GOT3 (cell line): ENCODE data around the gene SLC12A9.
"Not testable (repeated sequence)": the region's sequence is repeated elsewhere in the genome, so short reads cannot be mapped to it uniquely, and the experiment has no call there.

ENCODE experiments used
- DNase-seq: peaks from one replicate; lab custom pipeline; 2025; ENCODE audit warnings: mixed read lengths; lab: John Stamatoyannopoulos, UW

SLC12A9 gene

DNA sequence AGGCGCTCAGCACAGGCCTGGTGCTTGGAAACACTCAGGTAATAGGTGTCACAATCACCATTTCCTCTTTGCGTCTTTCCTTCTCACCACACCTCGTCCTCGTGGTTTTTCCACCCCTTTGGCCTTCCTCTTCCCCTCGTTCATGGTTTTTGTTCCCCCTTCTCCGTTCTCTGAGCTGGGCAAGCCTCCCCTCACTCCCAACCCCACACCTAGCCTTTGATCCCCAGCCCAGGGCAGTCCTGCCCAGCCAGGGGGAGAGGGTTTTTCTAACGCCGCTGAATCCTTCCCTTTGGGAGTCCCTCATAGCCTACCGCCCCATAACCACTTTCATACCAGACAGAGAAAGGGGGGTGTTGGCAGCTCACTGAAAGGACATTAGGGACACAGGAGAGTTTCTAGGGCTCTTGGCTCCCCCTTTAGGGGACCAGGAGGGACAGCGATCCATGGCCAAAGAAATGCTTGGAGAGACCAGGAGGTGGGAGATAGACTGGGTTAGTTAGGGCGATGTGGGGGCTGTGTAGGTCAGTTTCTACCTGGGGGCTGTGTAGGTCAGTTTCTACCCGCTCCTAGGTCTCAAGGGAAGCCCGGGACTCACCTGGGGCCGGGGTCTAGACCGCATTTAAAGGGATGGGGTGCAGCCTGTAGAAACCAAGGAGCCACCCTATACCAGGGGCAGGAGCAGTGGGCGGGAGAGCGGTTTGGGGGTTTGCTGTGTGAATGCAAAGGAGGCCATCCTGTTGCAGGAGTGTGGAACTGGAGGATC is 26.6 kb upstream of the SLC12A9 start:
- no peak for DNase-seq

DNA sequence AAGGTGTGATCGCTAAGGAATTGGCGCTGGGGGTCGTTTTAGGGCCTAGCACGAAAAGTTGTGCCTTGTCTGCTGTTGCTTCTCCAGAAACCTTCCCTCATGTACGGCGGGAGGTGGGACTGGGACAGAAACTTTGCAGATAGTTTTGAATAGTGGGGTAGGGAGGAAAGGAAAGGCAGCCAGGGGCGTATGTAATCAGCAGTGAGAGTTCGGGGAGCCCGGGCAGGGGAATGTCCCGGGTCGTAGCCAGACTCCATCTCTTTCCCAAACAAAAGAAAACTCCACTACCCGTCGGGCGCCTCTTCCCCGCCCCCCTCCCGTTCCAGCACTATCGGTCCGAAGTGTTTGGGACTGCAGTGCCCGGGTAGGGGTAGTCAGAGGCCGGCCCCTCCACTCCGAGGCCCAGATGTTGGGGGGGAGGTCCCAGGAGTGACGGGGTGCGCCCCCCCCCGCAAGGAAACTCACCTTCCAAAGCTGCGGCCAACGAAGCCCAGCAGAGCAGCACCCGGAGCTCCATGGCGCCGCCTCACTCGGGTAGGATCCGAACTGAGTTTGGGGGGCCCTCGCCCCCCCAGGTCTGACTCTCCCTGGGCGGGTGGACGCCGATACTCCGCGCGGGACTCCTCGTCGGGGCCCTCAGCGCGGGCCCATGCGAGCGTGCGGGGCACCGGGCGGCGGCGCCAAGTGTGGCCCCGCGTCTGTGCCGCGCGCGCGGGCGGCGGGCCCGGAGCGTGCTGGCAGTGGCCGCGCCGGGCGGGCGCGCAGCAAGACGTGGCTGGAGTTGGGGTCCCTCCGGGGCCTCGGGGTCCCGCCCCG is 25.8 kb upstream of the SLC12A9 start:
- no peak for DNase-seq

DNA sequence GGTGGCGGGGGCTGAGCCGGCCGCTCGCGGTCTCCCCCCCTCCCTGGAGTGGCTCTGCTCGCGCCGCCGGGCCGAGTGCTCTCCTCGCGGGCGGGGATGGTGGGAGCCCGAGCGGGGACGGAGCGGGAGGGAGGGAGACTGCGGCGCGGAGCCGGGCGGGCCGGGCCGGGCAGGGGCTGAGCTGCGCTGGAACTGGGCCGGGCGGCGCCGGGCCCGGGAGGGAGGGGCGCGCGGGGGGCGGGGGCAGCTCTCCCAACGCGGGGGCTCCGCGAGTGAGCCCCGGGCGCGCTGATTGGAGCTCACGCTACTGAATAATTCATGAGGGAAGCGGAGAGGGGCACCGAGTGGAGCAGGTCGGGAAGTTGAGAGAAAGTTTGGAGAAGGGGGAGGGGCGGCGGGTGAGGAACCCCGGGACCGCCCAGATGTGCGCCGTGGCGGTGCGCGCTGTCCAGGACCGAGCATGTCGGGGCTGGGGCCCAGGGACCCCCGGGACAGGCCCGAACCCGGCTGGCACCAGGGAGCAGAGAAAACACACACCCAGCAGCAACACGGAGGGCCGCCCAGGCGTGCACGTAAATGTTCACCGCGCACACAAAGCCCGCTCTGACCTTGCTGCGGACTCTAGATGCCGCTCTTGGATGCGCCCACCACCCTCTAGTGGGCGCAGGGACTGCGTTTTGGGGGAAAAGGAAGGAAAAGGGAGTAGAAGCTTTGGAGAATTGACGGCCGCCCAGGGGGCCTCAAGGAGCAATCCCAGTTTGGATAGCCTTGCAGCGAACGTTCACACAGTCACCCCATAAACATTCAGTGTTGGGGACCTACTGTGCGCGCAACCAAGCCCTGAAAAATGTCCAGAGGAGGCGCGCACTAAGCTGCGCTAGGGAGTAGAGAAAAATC is 24.9 kb upstream of the SLC12A9 start, which contains the start of gene EPHB4:
TSS of gene EPHB4 (minus strand) at position 194 of the 897 bp plus-strand sequence. CDS start 493 bp downstream, outside the sequence.
- DNase-seq, result no peak

DNA sequence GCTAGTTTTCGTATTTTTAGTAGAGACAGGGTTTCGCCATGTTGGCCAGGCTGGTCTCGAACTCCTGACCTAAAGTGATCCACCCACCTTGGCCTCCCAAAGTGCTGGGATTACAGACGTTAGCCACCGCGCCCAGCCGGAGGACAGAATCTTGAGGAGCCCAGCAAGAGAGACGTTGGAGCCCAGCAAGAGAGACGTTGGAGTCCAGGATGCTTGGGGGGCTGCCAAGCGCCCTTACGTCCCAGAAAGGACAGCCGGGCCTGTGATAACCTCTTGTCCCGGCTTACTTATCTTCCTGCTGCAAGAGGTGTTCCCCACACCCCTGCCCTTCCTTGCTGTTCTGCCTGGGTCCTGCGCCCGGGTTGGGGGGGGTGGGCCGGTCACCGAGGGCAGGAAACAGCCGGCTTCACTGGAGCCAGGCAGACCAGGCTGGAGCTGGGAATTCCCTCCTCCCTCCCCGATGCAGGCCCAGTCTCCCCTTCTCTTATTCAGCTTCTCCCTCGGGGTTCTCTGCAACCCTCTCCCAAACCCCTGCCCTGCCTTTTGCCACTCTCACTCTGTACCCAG is 23.3 kb upstream of the SLC12A9 start:
- no peak for DNase-seq

DNA sequence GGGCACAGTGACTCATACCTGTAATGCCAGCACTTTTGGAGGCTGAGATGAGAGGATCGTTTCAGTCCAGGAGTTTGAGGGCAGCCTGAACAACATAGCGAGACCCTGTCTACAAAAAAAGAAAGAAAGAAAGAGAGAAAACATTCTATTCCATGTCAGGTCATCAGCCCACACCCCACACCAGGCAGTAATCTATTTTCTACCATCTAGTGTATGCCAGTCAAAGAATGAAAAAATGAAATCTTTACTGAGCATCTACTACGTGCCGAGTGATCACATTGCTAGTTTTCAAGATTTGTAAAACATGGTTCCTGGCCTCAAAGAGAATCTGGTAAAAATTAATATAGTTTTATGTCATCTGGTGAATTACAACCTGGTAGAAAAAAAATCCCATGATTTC is 22.1 kb upstream of the SLC12A9 start:
- no peak for DNase-seq

DNA sequence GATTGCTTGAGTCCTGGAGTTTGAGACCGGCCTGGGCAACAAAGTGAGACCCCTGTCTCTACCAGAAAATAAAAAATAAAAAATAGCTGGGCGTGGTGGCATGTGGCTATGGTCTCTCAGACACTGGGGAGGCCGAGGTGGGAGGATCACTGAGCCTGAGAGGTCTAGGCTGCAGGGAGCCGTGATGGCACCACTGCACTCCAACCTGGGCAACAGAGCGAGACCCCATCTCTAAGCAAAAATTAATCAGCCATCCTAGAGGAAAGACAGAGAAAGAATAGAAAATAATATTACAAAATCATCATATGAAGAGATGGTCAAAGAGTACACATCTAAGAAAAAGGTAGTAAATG is 20.3 kb upstream of the SLC12A9 start:
- no peak for DNase-seq

DNA sequence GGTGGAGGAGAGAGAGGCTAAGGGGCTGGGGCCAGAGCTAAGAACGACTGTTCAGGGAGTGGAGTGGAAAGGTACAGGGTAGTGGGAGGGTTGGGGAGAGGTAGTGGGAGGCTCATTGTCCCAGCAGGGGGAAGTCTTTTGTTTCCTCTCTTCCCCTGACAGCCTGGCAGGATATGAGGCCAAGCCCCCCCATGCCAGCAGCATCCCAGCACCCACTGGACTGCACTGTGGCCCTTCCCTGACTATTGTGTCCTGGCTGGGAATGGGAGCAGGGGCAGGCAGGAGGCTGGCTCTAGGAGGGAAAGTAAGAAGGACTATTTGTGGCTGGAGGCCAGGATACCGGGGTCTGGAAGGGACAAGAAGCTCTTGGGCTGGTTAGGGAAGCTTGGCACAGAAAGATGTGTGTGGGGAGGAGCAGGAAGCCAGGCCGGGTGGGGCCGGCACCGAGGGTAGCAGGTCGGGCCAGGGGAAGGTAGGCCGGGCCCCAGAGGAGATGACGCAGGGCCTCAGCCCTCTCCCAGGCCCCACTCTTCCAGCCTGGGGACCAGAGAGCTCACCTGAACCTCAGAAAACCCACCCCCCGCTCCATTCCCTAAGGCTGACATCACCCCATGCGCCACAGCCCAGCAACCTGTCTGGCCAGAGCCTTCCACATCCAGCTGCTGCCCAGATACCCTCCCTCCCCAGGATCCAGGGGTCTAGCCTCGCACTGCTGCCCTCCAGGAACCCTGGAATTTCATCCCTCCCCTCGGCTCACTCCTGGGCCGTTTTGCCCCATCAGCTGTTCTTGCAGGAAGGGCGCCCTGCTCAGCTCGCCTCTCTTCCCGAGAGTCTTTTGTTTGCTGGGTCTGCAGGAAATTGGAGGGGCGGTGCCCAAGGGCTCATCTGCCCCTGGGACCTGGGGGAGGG is 16.4 kb upstream of the SLC12A9 start:
- DNase-seq, result no peak

DNA sequence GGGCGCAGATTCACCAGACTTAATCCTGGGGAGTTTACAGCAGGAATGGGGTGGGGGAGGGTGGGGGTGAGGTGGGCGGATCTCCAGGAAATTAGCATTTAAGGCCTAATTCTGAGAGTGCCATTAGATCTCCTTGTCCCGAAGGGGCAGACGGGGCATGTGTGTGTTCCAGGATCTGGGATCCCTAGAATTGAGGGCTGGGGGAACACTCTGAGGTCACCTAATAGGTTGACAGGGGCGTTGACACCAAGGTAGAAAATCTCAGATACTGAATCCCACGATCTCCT is 15.8 kb upstream of the SLC12A9 start:
- no peak for DNase-seq

DNA sequence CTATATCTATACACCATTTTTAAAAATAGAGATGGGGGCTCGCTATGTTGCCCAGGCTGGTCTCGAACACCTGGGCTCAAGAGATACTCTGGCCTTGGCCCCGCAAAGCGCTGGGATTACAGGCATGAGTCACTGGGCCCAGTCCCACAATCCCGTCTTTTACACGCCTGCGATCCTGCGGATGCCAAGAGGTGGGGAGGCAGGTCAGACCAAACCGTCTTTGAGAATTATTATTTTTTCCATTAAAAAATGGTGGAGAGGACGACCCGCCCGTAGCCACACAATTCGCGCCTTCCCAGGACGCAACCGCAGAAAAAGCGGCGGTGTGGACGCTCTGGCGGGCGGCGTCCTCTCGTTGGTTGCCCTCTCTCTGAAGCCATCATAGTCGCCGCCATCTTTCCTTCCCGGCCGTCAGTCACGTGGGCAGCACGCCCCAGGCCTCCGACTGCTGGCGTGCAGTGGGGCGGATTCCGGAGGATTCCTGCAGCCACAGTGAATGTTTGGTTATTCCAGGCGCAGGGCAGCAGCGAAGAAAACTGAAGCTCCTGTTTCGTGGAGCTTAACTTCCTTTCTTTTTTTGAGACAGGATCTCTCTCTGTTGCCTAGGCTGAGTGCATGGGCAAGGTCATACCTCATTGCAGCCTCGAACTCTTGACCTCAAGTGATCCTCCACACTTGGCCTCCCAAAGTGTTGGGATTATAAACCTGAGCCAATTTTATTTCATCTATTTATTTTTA is 15.2 kb upstream of the SLC12A9 start:
- DNase-seq, result peak; percentile 46

DNA sequence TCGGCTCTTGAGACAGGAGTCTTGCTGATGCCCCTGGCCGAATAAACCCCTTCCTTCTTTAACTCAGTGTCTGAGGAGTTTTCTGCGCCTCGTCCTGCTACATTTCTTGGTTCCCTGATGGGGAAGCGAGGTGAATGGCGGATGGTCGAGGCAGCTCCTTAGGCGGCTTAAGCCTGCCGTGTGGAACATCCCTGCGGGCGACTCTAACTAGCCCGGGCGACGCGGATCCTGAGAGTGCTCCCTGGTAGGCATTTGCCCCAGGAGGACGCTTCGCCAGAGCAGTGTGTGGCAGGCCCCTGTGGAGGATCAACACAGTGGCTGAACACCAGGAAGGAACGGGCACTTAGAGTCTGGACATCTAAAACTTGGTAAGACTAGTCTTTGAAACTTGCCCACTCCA is 13.2 kb upstream of the SLC12A9 start:
- no peak for DNase-seq

DNA sequence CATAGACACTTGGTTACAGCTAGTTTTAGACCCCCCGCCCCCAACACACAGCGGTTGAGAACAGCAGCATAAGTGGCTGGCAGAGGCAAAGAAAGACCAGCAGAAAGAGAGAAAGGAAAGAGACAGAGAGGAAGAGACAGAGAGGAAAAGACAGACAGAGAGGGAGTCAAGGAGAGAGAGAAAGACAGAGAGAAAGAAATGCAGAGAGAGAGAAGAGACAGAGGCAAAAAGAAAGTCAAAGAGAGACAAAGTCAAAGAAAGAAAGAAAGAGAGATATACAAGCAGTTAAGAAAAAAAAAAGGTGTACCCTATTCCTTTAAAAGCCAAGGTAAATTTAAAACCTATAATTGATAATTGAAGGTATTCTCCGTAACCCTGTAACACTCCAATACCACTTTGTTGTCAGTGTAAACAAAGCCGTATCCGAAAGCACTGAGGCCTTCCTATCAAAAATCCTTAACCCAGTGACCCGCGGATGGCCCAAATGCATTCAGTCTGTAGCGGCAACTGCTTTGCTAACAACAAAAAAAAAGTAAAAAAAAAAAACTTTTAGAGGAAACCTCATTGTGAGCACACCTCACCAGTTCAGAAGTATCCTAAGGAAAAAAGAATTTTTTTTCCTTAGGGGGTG is 11.9 kb upstream of the SLC12A9 start:
- no peak for DNase-seq

DNA sequence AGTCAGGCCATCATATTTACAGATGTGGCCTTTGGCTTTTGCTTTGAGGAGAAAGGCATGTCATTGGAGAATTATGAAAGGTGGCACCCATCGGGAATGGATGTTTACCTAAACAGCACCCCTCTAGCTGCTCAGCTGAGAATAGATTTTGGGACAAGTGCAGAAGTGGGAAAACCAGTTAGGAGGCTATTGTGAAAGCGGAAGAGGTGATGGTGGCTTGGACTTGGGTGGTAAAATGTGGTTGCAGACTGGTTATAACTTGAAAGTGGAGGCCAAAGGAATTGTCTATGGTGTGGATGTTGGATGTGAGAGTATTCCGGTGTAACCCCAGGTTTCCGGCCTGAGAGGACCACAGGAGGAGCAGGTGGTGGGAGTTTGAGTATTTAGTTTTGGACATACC is 5.2 kb upstream of the SLC12A9 start:
- no peak for DNase-seq

DNA sequence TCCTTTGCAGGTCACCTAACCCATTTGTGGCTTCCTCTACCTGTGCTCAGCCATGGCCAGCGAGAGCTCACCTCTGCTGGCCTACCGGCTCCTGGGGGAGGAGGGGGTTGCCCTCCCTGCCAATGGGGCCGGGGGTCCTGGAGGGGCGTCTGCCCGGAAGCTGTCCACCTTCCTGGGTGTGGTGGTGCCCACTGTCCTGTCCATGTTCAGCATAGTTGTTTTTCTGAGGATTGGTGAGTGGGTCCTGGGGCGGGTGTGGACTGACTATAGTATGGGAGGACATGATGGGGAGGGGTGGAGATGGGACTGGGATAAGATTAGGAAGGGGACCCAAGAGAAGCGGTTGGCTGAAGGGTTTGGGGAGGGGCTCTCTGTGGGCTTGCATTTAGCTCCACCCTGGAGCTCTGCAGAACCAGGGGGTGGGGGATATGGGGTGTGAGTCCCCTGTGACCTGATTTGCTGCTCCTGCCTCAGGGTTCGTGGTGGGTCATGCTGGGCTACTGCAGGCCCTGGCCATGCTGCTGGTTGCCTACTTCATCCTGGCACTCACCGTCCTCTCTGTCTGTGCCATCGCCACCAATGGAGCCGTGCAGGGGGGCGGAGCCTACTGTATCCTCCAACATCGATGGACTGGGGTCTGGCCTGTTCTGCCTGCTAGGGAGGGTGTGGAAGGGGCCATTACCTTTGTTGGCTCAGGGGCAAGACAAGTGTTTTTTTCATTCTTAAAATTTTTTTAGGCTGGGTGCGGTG is 1.8 kb downstream of the SLC12A9 start:
- no peak for DNase-seq

DNA sequence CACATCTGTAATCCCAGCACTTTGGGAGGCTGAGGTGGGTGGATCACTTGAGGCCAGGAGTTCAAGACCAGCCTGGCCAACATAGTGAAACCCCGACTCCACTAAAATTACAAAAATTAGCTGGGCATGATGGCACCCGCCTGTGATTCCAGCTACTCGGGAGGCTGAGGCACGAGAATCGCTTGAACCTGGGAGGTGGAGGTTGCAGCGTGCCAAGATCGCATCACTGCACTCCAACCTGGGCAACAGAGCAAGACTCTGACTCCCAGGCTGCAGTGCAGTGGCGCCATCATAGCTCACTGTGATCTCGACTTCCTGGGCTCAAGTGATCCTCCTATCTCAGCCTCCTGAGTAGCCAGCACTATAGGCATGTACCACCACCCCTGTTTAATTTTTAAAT is 2.4 kb downstream of the SLC12A9 start:
- DNase-seq, result not testable (repeated sequence)

DNA sequence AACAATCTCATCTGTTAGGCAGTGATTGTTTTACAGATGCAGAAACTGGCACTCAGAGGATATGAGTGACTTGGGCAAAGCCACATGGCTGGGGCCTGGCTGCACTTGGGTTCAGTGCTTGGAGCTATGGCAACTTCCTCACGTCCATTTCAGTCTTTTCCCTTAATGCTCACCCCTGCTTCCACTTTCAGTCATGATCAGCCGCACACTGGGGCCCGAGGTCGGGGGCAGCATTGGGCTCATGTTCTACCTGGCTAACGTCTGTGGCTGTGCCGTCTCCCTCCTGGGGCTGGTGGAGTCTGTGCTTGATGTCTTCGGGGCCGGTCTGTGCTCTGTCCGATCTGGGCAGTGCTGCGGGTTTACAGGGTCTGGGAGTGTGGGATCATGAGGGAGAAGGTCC is 3.0 kb downstream of the SLC12A9 start:
- DNase-seq, result no peak

DNA sequence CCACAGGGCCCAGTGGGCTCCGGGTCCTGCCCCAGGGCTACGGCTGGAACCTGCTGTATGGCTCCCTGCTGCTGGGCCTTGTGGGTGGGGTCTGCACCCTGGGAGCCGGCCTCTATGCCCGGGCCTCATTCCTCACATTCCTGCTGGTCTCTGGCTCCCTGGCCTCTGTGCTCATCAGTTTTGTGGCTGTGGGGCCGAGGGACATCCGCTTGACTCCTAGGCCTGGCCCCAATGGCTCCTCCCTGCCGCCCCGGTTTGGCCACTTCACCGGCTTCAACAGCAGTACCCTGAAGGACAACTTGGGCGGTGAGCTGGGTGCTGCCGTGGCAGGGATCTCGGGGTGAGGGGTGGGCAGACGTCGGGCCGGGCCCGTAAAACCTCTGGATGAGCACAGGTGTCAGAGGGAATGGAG is 4.4 kb downstream of the SLC12A9 start:
- no peak for DNase-seq

DNA sequence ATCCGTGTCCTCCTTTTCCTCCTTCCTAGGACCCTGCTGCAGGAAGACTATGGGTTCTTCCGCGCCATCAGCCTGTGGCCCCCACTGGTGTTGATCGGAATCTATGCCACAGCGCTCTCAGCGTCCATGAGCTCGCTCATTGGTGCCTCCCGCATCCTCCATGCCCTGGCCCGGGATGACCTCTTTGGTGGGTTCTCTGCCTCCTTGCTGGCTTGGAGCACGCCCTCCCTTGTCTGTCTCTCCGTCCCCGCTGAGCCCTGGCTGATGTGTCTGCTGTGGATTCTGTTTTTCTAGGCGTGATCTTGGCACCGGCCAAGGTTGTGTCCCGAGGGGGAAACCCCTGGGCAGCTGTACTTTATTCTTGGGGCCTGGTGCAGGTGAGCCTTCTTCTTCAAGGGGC is 7.3 kb downstream of the SLC12A9 start:
- no peak for DNase-seq

DNA sequence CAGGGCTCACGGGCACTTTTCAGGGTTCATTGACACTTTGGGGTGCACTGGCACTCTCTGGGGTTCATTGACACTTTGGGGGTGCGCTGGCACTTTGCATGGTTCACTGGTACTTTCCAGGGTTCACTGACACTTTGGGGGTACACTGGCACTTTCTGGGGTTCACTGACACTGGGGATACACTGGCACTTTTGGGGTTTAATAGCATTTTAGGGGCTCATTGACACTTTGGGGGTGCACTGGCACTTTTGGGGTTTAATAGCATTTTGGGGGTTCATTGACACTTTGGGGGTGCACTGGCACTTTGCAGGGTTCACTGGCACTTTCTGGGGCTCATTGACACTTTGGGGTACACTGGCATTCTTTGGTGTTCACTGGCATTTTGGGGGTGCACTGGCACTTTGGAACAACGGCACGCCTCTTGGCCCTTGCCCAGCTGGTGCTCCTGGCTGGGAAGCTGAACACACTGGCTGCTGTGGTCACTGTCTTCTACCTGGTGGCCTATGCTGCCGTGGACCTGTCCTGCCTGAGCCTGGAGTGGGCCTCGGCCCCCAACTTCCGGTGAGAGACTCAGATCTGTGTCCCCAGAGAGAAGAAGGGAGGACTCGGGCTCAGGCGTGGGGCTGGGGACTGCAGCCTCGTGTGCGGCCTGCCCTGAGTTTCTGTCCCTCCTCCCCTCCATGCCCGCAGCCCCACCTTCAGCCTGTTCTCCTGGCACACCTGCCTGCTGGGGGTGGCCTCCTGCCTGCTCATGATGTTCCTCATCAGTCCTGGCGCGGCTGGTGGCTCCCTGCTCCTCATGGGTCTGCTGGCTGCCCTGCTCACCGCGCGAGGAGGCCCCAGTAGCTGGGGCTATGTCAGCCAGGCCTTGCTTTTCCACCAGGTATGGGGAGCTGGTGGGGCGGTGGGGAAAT is 8.4 kb downstream of the SLC12A9 start:
- no peak for DNase-seq
